Measurements from ENCODE around the gene RAD51B.

The RAD51B gene

GRCh38 chr14:68723808-68724268 lies 904.3 kb downstream of the RAD51B start:
- no peak overlapping the region for H3K4me3 ChIP-seq (ENCODE audit: low read depth, low read length)
- H3K9ac ChIP-seq: no peak overlapping the region
- no peak for TF ChIP-seq CTCF (IDR thresholded peaks at IDR 0.05)
- H3K79me2 ChIP-seq: no peaks in the 10 kb centered on the region
- H2AFZ ChIP-seq: no peak overlapping the region
- no peak overlapping the region for H3K27ac ChIP-seq
- H3K9me3 ChIP-seq (ENCODE audit: control insufficient read depth, low read length): no peaks in the 10 kb centered on the region
- no peaks in the 10 kb centered on the region for H3K4me1 ChIP-seq
- no peak overlapping the region for H3K4me2 ChIP-seq (ENCODE audit: low read length)
- H3K27me3 ChIP-seq (ENCODE audit: control insufficient read depth, insufficient read depth, low read length): no peaks in the 10 kb centered on the region
- H3K36me3 ChIP-seq (ENCODE audit: control insufficient read depth, insufficient read depth, low read length): no peaks in the 10 kb centered on the region

DNA sequence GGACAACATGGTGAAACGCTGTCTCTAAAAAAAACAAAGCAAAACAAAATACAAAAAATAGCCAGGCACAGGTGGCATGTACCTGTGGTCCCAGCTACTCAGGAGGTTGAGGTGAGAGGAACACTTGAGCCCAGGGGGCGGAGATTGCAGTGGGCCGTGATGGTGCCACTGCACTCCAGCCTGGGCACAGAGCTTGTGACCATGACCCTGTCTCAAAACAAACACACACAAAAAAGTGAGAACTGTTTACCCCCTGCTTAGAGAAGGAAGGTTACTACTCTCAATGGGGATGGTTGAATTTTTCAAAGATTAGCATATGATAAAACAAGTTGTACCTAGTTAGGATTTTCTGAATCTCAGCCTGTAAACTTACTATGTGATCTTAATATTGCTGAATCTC lies 905.3 kb downstream of the RAD51B start:
- H3K27ac ChIP-seq: no peak overlapping the region
- TF ChIP-seq CTCF (IDR thresholded peaks at IDR 0.05): no peak
- no peaks in the 10 kb centered on the region for H3K79me2 ChIP-seq
- H3K27me3 ChIP-seq (ENCODE audit: control insufficient read depth, insufficient read depth, low read length): no peaks in the 10 kb centered on the region
- no peak overlapping the region for H2AFZ ChIP-seq
- no peak overlapping the region for H3K4me2 ChIP-seq (ENCODE audit: low read length)
- H3K4me3 ChIP-seq (ENCODE audit: low read depth, low read length): no peak overlapping the region
- no peaks in the 10 kb centered on the region for H3K36me3 ChIP-seq (ENCODE audit: control insufficient read depth, insufficient read depth, low read length)
- H3K4me1 ChIP-seq: no peaks in the 10 kb centered on the region
- no peaks in the 10 kb centered on the region for H3K9me3 ChIP-seq (ENCODE audit: control insufficient read depth, low read length)
- H3K9ac ChIP-seq: no peak overlapping the region

- no peaks in the 10 kb centered on the region for H3K79me2 ChIP-seq
- H3K4me2 ChIP-seq (ENCODE audit: low read length): no peak overlapping the region
- no peak for TF ChIP-seq CTCF (IDR thresholded peaks at IDR 0.05)
- no peaks in the 10 kb centered on the region for H3K9me3 ChIP-seq (ENCODE audit: control insufficient read depth, low read length)
- no peak overlapping the region for H2AFZ ChIP-seq
- H3K4me1 ChIP-seq: peaks cover 5% of the 10 kb centered on the region
- no peaks in the 10 kb centered on the region for H3K36me3 ChIP-seq (ENCODE audit: control insufficient read depth, insufficient read depth, low read length)
- no peak overlapping the region for H3K4me3 ChIP-seq (ENCODE audit: low read depth, low read length)
- no peaks in the 10 kb centered on the region for H3K27me3 ChIP-seq (ENCODE audit: control insufficient read depth, insufficient read depth, low read length)
- H3K27ac ChIP-seq: no peak overlapping the region
- H3K9ac ChIP-seq: no peak overlapping the region
Observed at GRCh38 chr14:68726093-68726695, 906.6 kb downstream of the RAD51B start.

DNA sequence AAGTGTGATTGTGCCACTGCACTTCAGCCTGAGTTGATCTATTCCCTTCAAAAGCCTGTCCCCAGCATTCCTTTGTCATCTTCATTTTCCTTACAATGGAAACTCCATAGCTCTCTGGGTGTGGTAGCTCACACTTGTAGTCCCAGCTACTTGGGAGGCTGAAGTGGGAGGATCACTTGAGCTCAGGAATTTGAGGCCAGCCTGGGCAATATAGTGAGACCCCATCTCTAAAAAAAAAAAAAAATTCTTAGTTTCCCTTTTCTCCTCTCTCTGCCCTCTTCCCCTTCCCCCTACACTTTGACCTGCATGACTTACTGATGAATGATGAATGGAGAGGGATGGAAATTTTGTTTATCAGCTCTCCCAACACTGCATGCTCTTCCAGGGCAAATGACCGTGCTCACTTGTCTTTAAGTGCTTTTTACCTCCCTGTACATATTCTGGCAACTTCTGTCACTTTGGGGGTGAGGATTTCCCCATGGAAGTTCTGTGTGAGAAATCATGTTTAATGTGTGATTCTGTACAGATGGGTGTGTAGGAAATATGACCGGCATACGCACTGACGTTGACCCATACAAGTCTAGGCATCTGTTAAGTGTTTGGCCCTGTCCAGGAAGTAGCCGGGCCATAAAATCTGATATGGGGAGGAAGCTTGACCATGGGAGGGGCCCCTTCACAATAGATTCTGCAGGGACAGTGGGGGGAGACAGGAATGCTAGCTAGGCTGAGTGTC lies 907.9 kb downstream of the RAD51B start:
- Histone ChIP-seq H3K4me2 (ENCODE audit: low read length) (no peak overlapping the region), H2AFZ (no peak overlapping the region), H3K27me3 (ENCODE audit: control insufficient read depth, insufficient read depth, low read length) (no peaks in the 10 kb centered on the region), H3K27ac (no peak overlapping the region), H3K4me1 (peaks cover 5% of the 10 kb centered on the region), H3K9me3 (ENCODE audit: control insufficient read depth, low read length) (no peaks in the 10 kb centered on the region), H3K79me2 (no peaks in the 10 kb centered on the region), H3K4me3 (ENCODE audit: low read depth, low read length) (no peak overlapping the region), H3K36me3 (ENCODE audit: control insufficient read depth, insufficient read depth, low read length) (no peaks in the 10 kb centered on the region), H3K9ac (no peak overlapping the region)
- TF ChIP-seq CTCF (IDR thresholded peaks at IDR 0.05): no peak

Data from parathyroid adenoma (tissue), 2 donors.